NCI-H774 (cell line): ENCODE data around the gene DIPK1C.

Experiments
- DNase-seq: peaks from one replicate; lab custom pipeline; 2025; lab: John Stamatoyannopoulos, UW

The DIPK1C gene

DNA sequence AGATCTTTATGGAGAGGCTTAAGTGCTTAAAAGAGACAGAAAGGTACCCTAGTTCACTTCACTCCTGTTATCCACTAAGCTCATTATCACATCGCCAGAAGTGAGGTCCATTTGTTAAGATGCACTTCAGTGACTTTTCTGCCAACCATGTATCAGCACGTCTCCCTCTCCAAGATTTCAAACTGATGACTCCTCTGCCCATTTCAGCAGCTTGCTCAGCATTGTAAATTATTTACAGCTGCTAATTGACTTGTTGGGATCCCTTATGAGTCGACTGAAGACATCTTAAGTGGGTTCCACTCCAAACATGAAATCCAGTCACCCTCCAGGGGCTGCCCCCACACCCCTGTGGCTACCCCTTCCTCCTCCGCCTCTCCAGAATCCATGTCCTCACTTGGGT lies 37.3 kb downstream of the DIPK1C start:
- DNase-seq = no peak

DNA sequence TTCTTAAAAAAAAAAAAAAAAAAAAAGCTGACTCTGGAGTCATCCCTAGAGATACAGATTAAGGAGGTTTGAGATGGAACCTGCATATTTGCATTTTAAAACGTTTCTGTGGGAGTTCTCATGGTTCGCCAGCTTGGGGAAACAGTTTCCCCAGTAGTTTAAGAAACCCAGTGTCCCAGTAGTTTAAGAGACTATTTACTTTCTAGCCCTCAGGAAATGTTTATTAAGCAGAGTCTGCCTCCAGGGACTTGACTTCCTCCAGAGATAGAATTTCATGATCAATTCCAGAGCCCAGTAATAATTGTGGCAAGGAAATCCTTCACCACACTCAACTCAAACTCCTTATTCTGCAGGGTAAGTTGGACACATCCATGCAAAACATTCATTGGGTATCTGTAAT lies 39.1 kb downstream of the DIPK1C start:
- no peak for DNase-seq

DNA sequence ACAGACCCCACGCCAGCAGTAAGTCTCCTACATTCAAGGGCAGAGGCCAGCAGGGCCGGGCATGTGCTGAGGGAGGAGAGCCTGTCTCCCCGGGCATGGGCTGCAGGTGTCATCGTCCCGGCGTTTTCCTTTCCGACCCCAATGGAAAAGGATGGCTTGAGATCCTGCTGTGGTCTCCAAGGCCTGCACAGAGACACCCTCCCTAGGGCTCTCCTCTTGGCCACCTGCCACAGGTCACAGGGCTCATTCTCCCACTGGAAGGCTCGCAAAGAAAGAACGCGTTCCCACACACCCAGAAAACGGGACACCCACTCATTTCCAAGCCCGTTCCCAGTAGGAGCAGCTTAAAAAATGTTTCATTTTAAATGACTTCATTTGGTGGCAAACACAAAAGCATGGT lies 41.0 kb downstream of the DIPK1C start:
- DNase-seq = no peak

DNA sequence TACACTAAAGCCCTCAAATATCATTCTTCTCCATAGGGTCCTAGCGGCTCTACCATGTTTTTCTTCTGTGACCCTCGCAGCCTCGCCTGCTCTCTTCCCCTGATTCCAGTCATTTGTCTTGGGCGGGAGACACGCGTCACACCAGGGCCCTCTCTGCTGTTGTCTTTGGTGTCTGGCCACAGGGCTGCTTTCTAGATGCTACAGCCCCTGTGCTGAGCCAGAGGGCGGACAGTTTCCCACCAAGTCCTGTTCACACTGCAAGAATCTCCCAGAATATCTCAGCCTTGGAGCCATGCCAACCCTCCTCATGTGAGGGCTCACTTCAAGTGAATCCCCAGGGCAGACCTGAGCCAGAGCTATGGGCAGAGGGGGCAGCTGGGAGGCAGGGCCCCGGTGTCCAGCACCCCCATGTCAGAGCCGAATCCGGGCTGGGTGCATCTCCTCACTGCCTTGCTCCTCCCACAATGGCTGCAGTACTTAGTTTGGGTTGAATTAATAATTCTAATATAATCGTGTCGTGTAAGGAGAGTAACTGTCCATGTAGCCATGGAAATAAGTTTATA lies 42.1 kb downstream of the DIPK1C start:
- DNase-seq = no peak

DNA sequence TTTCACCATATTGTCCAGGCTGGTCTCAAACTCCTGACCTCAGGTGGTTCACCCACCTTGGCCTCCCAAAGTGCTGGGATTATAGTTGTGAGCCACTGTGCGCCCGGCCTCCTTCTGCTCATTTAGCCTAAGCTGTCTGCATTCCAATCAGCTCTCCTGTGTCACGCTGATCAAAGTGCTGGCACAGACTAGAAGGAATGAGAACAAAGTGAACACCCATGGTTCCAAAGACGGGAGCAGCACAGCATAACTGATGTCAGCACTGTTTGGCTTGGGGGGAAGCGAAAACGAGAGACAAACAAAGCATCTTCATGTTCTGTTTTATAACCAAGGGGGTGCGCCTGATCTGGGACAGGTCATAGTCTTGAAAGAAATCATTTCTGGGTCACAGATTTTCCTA lies 43.3 kb downstream of the DIPK1C start:
- no peak for DNase-seq

DNA sequence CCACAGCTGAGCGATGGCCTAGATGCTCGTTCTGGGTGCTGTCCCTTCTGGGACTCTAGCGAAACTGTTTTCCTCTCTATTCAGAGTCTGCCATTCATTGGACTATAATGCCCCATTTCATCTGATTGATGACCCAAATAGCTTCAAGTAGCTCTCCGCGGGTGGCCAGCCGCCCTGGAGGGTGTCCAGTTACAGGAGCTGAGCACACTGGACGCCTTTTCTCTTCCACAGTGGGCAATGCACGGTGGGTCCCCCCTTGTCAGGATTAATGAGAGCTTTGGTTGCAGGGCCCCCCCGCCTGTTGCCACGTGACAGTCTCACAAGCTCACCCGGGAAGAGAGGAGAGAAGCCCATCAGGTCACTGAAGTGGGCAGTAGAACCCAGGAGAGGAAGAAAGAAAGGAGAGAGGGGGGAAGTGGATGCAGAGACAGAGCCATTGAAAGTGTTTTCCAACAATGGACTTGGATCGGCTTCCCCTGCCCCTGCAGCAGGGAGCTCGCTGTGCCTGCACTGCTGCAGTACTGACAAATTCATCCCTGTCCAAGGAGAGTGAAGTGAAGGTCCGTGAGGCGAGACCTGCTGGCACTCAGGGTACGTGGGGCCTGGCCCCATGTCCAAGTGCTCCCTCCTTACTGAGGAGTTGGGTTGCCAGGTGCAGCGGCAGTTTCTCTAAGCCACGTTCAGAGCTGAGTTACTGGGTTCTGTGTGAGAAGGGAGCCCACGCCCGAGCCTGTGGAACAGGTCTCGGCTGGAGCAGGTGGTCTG lies 44.8 kb downstream of the DIPK1C start:
- peak; percentile 15 for DNase-seq

DNA sequence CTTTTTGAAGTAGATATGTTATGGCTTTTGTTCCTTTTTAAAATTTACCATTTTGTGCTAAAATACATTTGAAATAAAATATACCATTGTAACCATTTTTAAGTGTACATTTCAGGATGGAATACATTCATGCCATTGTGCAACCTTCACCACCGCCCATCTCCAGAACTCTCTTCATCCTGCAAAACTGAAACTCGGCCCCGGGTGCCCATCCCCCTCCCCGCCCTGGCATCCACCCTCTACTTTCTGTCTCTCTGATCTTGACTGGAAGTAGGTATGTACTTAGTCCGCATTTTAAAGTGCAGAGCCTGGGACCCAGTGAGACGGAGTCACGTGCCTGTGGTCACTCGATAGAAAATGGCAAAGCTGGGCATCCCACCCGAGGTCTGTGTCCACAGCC lies 45.6 kb downstream of the DIPK1C start:
- DNase-seq = no peak

DNA sequence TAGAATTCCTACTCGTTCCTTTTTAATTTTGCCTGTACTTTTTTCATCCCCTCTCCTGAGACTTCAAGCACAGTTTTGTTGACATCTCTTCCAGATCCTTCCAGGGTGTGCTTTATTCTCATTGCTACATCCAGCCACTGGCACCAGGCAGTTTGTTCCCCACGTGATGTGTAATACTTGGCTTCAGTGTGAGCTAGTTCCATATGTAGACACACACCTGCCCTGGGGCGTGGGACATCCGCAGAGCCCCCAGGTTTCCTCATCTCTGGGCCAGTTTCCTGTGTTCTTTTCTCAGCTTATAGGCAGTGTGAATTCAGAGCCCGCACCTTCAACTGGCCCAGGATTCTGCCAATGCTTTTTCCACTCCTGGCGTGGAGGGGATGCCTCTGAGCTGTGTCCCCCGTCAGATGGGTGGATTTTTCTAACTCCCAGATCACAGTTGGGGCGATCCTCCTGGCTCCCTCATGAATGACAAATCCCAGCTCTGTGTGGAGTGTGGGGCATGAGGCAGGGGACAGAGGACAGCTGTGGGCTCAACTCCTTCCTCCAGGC lies 46.6 kb downstream of the DIPK1C start:
- DNase-seq = no peak

DNA sequence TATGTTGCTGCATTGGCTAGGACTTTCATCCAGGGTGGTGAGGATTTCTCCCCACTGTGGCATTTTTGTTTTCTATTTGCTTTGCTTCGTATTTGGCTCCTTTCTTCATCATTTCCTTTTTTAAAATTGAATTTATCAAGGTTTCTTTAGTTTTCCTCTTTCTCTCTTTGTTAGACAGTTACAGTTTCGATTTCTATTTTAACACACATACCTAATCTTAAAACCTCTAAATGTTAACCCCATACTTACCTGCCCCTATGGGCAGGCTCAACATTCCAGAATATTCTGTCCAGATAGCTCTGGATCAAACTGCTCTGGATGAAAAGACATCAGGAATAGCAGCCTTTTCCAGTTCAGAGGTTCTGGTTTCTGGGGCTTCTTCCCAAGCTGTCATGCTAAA lies 49.2 kb downstream of the DIPK1C start:
- DNase-seq = no peak

DNA sequence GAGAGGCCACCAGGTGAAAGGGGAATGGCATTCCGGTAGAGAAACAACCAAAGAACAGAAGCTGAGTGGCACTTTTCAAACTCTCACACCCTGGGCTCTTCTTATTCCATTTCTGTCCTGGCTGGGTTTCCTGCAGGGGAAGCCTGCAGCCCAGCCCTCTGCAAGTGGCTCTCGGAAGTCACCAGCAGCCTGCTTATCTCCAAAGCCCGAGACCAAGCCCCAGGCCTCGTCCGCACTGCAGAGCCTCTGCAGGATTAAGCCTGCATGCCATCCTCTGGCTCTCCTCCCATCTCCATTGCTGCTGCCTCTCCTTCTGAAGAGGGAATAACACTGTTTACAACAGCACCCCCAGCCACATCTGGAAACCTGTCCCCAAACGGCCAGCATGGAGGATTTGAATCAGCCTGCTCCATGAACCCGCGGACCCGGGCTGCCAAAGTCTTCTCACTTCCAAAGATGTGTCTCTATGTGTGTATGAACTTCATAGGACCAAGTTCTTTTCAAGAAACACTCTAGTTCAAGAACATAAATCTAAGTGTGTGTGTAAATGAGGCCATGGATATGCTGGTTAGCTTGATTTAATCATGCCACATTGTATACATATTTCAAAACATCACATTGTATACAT lies 54.2 kb downstream of the DIPK1C start:
- DNase-seq = no peak

DNA sequence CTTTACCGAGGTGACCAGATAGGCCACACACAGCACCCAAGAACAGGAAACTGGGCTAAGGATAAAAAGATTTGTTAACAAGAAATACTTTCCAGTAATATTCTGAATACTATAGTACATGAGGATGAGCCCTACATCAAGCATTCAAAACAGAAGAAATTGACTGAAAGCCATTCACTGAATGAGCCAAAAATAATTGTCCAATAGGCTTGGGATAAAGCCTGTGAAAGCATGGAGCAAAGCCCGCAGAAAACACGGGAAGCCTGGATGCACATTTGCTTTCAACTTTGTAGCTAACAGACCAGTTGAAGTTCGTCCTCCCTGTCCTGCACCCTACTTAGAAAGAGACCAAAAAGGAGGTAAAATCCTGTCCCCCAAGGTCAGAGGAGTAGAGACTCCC lies 56.3 kb downstream of the DIPK1C start:
- no peak for DNase-seq

DNA sequence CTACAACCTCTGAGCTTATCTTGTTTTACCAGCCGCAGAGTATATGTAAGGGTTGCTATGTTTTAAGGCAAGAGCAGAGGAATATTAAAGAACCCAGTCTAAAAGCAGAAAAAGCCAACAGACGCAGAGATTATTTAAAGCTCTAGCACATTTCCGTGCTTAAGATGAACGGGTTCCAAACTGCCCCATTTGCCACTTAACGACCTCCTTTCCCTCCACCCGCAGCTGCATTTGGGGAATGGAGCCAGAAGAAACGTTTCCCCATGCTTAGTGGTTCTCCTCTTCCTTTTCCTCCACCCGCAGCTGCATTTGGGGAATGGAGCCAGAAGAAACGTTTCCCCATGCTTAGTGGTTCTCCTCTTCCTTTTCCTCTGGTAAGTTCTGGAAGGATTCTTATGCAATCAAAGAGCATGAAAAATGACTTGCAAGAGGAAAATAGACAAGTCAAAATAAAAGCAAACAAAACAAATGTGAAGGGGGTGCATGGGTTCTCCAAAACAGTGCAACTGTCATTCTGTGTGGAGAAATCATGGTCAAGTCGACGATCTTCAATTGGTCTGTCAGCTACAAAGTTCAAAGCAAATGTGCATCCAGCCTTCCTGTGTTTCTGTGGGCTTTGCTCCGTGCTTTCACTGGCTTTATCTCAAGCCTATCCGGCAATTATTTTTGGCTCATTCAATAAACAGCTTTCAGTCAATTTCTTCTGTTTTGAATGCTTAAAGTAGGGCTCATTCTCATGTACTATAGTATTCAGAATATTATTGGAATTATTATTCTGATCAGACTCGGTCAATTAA lies 57.8 kb downstream of the DIPK1C start:
- no peak for DNase-seq

DNA sequence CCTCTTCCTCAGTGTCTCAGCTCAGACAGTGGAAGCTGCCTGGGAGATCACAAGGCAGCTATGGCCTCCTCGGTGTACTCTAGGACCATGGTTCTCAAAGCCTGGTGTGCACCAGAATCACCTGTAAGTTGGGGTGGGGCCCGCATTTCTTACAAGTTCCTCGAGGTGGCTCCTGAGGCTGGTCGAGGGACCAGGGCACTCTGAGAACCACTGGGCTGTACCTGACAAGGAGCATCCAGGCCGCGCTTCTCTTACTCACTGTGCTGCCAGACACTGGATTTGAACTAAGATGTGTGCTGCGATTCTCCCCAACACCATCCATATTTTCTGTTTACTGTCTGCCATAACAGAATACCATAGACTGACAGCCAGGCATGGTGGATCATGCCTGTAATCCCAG lies 59.5 kb downstream of the DIPK1C start:
- no peak for DNase-seq

DNA sequence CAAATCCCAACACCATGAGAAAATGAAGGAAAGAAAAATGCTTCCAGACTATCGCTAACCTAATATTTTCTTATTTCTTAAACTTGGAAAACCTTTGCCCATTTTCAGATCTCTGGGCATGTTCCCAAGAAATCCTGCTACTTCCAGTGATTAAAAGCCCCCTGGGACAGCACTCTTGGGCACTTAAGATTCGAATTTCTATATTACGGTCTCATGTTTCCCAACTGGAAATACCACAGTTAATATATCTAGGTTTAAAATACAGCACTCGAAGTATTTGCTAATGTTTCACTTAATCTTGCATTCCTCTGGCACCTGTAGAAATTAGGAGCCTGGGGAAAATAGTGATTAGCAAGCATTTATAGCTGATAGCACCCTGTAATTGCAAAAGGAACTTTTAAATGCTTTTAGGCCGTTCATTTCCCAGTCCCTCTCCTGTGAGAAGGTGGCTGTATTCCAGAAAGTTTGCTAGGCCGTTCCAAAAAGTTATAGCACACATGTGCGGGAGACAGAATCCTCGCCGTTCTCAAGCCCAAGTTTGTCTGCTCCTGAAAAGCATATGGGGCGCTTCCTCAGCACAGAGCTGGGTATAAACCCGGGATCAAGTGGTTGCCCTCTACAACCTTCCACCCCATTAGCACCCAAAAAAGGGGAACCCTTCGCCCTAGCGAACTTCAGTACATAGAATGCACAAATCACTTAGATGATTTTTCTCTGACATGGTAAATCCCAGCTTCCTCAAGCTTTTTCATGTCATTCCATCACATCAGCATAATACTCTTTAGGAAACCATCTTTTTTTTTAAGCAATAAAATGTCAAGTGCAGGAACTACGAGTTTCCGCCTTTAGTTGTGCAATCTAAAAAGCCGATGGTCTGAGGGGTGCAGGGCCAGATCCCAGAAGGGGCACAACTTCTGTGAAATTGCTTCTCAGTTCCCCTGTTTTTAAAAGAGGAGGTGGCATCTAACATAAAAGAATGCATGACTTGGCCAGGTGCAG lies 60.6 kb downstream of the DIPK1C start:
- no peak for DNase-seq

DNA sequence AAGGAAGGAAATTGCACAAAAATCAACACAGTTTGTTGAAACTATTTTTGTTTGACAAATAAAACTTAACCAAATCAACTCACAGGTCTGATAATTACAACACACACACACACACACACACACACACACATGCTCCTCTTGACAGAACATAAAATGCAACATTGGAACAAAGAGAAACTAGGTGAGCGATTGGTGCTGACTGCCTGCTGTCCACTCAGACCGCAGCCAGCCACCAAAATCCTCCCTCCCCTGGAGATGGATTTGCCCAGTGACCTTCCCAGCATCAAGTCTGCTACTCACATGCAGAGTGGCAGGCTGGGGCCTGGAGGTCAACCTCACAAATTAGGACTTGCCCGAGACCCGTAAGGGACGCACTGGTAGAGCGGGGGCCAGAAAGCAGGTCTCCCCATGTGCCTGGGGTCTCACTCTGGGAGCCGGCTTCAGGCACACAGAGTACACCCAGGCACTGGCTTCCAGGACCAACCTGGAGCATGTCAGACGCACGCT lies 61.4 kb downstream of the DIPK1C start:
- DNase-seq = no peak

DNA sequence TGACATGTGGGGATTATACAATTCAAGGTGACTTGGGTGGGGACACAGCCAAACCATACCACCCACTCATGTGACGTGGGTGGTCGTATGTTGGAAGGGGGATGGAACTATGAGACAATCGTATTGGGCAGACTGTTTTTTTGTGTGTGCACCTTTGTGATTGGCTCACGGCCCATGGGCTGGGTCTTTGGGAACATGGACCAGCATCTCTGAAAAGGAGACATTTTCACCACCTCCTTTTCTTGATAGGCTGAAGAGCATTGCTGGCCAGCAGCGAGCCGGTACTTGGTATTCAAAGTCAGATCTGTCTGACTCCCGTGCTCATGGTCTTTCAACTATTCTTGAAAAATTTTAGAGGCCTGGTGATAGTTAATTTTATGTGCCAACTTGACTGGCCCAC lies 62.1 kb downstream of the DIPK1C start:
- DNase-seq = no peak

DNA sequence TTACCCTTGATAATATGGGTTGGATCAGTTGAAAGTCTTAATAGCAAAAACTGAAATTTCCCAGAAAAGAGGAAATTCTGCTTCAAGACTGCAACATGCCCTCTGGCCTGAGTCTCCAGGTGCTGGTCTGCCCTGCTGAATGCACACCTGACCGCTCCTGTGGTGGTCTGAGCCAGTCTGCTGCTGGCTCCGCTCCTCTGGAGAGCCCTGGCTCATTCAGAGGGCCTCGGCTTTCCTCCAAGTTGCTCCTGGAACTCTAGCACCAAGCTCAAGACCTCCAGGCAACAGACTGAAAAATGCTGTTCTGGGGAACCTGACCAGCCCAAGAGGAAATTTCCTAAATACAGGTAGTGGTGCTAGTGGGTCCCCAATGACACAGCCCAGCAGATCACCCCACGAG lies 64.8 kb downstream of the DIPK1C start:
- DNase-seq = no peak

DNA sequence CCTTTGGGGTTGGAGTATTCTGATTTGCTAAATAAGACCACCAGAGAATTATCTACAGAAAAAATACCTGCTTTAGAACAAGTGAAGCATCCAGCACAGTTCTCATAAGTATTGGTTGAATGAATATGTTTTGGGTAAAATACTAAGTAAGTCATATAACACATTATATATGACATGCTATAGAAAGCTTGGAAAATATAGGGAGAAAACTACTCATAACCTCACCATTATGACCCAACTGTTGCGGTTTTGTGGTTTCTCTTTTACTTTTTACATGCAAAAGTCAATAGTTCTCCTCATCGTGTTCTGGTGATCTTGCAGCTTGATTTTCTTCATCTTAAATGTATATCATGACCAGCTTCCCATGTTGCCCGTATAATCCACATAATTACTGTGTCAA lies 66.2 kb downstream of the DIPK1C start:
- DNase-seq = no peak

DNA sequence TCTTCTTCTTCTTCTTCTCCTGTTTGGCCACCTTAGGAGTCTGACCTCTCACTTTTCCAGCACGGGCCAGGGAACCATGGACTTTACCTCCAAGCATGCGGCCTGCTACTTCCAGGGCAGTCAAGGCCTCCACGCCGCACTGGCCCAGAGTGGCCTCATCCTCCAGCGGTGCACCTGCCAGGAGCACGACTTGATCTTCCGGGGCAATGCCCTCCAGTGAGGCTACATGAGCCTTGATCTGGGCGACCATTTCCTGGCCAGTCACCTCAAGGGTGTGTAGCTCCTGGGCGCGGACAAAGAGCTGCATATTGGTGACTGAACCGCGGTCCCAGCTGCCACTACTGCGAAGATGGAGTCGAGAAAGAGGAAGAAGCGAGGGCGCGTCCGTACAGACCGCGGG lies 67.1 kb downstream of the DIPK1C start:
- no peak for DNase-seq

DNA sequence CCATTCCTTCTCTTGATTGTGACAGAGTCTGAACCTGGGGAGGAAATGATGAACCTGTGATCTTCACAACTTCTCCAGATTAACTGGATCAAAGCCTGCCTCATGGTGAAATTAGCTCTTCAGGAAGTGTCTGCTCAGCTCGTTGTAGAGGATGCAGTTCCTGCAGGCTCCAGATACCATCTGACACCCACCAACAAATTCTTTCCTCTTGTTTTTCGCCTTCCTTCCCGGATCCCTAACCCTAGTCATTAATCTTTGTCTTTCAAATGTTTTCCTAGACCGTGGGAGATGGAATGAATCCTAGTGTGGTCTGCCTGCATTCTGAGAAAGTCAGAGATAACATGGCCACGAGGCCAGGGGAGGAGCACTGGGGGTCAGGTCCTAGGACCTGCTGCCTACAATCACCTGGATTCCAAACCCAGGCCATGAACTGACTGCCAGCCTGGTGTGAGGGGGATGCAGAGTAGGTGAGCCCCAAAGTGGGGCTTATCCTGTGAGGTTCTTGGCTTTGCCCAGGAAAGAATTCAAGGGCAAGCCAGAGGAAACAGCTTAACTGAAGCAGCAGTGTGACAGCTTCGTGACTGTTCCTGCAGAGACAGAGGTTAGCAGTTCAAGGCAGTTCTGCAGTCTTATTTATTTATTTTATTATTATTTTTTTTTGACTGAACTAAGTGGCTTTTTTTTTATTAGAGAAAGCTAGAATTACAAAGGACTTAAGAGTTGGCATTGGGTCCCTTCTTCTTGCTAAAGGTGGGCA lies 67.8 kb downstream of the DIPK1C start:
- no peak for DNase-seq
